ENCODE results near the gene PAQR8. TPM values are rescaled to one million over a fixed set of nuclear protein-coding genes. Genes with fewer than 3 reads are reported as not detected.
A peak's percentile ranks its signal among the peaks of the same experiment; 100 is the strongest.

Gene PAQR8
- total and polyA plus RNA-seq, 2 of the 13 experiments (the other 11 are each of a cell fraction or from before 2014, with no cell fraction given): 37.7 to 50.7 TPM

DNA sequence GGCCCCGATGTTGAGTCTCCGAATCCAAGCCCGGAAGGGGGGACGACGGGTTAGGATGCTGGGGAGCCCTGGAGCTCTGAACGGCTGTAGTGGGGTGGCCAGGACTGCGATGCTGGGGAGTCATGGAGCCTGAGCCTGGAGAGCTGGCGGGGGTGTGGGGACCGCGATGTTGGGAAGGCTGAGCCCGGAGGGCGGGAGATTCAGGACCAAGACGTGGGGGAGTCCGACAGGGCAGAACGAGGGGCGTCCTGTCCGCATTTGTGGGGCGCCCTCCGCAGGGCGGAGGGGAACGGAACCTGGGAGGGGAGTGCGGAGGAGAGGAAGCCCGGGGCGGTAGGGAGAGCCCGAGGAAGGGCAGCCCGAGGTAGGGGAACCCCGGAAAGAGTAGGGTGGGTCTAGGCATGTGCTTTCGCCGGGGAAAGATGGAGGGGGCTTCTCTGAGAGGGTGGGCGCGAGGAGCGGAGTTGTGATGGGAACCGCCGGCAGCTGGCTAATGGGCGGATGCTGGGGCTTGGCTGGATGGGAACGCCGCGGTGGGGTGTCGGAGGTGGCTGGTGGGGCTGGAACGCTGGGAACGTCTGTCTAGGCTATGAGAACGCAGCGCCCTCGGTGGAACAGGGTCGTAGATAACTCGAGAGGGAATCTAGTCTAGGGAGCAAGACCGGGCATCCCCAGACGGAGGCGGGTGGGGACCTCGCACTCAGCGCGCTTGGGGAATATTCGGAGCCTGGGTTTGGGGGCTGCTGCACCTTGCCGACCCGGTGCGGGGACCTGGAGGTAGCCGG lies 684 bp downstream of the PAQR8 start (continued):
- TF ChIP-seq, protein P1, sequence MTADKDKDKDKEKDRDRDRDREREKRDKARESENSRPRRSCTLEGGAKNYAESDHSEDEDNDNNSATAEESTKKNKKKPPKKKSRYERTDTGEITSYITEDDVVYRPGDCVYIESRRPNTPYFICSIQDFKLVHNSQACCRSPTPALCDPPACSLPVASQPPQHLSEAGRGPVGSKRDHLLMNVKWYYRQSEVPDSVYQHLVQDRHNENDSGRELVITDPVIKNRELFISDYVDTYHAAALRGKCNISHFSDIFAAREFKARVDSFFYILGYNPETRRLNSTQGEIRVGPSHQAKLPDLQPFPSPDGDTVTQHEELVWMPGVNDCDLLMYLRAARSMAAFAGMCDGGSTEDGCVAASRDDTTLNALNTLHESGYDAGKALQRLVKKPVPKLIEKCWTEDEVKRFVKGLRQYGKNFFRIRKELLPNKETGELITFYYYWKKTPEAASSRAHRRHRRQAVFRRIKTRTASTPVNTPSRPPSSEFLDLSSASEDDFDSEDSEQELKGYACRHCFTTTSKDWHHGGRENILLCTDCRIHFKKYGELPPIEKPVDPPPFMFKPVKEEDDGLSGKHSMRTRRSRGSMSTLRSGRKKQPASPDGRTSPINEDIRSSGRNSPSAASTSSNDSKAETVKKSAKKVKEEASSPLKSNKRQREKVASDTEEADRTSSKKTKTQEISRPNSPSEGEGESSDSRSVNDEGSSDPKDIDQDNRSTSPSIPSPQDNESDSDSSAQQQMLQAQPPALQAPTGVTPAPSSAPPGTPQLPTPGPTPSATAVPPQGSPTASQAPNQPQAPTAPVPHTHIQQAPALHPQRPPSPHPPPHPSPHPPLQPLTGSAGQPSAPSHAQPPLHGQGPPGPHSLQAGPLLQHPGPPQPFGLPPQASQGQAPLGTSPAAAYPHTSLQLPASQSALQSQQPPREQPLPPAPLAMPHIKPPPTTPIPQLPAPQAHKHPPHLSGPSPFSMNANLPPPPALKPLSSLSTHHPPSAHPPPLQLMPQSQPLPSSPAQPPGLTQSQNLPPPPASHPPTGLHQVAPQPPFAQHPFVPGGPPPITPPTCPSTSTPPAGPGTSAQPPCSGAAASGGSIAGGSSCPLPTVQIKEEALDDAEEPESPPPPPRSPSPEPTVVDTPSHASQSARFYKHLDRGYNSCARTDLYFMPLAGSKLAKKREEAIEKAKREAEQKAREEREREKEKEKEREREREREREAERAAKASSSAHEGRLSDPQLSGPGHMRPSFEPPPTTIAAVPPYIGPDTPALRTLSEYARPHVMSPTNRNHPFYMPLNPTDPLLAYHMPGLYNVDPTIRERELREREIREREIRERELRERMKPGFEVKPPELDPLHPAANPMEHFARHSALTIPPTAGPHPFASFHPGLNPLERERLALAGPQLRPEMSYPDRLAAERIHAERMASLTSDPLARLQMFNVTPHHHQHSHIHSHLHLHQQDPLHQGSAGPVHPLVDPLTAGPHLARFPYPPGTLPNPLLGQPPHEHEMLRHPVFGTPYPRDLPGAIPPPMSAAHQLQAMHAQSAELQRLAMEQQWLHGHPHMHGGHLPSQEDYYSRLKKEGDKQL (CRISPR knock-in tag; IDR thresholded peaks at IDR 0.05; ENCODE audit: low read depth): no peak
- TF ChIP-seq HES4 (CRISPR knock-in tag; IDR thresholded peaks at IDR 0.05; ENCODE audit: borderline replicate concordance) (no peak), ATM (IDR thresholded peaks at IDR 0.05; ENCODE audit: borderline replicate concordance) (no peak), RFX5 (IDR thresholded peaks at IDR 0.05; ENCODE audit: low read depth, low read length) (no peak), PPARG (CRISPR knock-in tag; conservative IDR thresholded peaks at IDR 0.05) (no peak), NRL (CRISPR knock-in tag; IDR thresholded peaks at IDR 0.05; ENCODE audit: borderline replicate concordance) (no peak), ZSCAN25 (CRISPR knock-in tag; IDR thresholded peaks at IDR 0.05) (no peak), CBFB (CRISPR knock-in tag; IDR thresholded peaks at IDR 0.05) (no peak)
- TF ChIP-seq, protein P2, sequence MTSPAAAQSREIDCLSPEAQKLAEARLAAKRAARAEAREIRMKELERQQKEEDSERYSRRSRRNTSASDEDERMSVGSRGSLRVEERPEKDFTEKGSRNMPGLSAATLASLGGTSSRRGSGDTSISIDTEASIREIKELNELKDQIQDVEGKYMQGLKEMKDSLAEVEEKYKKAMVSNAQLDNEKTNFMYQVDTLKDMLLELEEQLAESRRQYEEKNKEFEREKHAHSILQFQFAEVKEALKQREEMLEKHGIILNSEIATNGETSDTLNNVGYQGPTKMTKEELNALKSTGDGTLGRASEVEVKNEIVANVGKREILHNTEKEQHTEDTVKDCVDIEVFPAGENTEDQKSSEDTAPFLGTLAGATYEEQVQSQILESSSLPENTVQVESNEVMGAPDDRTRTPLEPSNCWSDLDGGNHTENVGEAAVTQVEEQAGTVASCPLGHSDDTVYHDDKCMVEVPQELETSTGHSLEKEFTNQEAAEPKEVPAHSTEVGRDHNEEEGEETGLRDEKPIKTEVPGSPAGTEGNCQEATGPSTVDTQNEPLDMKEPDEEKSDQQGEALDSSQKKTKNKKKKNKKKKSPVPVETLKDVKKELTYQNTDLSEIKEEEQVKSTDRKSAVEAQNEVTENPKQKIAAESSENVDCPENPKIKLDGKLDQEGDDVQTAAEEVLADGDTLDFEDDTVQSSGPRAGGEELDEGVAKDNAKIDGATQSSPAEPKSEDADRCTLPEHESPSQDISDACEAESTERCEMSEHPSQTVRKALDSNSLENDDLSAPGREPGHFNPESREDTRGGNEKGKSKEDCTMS (CRISPR knock-in tag; conservative IDR thresholded peaks at IDR 0.05): 0 out of 2 replicates have a peak, but pooled peaks have one; percentile 18
- TF ChIP-seq, protein P3, sequence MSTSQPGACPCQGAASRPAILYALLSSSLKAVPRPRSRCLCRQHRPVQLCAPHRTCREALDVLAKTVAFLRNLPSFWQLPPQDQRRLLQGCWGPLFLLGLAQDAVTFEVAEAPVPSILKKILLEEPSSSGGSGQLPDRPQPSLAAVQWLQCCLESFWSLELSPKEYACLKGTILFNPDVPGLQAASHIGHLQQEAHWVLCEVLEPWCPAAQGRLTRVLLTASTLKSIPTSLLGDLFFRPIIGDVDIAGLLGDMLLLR (CRISPR knock-in tag; IDR thresholded peaks at IDR 0.05): no peak
- TF ChIP-seq, protein P4, sequence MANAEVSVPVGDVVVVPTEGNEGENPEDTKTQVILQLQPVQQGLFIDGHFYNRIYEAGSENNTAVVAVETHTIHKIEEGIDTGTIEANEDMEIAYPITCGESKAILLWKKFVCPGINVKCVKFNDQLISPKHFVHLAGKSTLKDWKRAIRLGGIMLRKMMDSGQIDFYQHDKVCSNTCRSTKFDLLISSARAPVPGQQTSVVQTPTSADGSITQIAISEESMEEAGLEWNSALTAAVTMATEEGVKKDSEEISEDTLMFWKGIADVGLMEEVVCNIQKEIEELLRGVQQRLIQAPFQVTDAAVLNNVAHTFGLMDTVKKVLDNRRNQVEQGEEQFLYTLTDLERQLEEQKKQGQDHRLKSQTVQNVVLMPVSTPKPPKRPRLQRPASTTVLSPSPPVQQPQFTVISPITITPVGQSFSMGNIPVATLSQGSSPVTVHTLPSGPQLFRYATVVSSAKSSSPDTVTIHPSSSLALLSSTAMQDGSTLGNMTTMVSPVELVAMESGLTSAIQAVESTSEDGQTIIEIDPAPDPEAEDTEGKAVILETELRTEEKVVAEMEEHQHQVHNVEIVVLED (CRISPR knock-in tag; IDR thresholded peaks at IDR 0.05; ENCODE audit: borderline replicate concordance): no peak
- TF ChIP-seq, protein P5, sequence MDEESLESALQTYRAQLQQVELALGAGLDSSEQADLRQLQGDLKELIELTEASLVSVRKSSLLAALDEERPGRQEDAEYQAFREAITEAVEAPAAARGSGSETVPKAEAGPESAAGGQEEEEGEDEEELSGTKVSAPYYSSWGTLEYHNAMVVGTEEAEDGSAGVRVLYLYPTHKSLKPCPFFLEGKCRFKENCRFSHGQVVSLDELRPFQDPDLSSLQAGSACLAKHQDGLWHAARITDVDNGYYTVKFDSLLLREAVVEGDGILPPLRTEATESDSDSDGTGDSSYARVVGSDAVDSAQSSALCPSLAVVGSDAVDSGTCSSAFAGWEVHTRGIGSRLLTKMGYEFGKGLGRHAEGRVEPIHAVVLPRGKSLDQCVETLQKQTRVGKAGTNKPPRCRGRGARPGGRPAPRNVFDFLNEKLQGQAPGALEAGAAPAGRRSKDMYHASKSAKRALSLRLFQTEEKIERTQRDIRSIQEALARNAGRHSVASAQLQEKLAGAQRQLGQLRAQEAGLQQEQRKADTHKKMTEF (CRISPR knock-in tag; IDR thresholded peaks at IDR 0.05): peak; percentile 9; the same call in 1 of the 2 replicates
- TF ChIP-seq, protein P6, sequence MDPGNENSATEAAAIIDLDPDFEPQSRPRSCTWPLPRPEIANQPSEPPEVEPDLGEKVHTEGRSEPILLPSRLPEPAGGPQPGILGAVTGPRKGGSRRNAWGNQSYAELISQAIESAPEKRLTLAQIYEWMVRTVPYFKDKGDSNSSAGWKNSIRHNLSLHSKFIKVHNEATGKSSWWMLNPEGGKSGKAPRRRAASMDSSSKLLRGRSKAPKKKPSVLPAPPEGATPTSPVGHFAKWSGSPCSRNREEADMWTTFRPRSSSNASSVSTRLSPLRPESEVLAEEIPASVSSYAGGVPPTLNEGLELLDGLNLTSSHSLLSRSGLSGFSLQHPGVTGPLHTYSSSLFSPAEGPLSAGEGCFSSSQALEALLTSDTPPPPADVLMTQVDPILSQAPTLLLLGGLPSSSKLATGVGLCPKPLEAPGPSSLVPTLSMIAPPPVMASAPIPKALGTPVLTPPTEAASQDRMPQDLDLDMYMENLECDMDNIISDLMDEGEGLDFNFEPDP (CRISPR knock-in tag; conservative IDR thresholded peaks at IDR 0.05): no peak; the same call in 1 of the 2 replicates
